Stimulated activated naive CD8-positive, alpha-beta T cell treated with anti-CD3 and anti-CD28 coated beads, Interleukin-15, Interleukin-2, amounts not matched to agents 100 ng/mL and 50 ng/mL, for 24 hours (primary cell): ENCODE data around the gene SLC4A8.

Experiments used
- H3K27ac Mint-ChIP-seq: one replicate; pipeline ENCODE4 v1.8.0; 2021; ENCODE audit warnings: mild to moderate bottlenecking, mixed read lengths
- H3K27me3 Mint-ChIP-seq: one replicate; pipeline ENCODE4 v1.8.0; 2021; ENCODE audit warnings: mixed read lengths
- H3K36me3 Mint-ChIP-seq: one replicate; pipeline ENCODE4 v1.8.0; 2021; ENCODE audit warnings: low read depth, mixed read lengths
- H3K4me1 Mint-ChIP-seq: one replicate; pipeline ENCODE4 v1.8.0; 2021; ENCODE audit warnings: low read depth, mixed read lengths
- H3K4me3 Mint-ChIP-seq: one replicate; pipeline ENCODE4 v1.8.0; 2021; ENCODE audit warnings: mild to moderate bottlenecking, mixed read lengths
- H3K9me3 Mint-ChIP-seq: one replicate; pipeline ENCODE4 v1.8.0; 2021; ENCODE audit warnings: mixed read lengths

Gene SLC4A8

GRCh38 chr12:51530208-51530607, 105.6 kb downstream of the SLC4A8 start:
- no peaks in the 10 kb centered on the region for H3K36me3 Mint-ChIP-seq
- H3K4me3 Mint-ChIP-seq, result no peak overlapping the region
- no peak overlapping the region for H3K27ac Mint-ChIP-seq
- H3K27me3 Mint-ChIP-seq, result peaks cover 5% of the 10 kb centered on the region
- H3K9me3 Mint-ChIP-seq, result no peaks in the 10 kb centered on the region
- no peaks in the 10 kb centered on the region for H3K4me1 Mint-ChIP-seq

DNA sequence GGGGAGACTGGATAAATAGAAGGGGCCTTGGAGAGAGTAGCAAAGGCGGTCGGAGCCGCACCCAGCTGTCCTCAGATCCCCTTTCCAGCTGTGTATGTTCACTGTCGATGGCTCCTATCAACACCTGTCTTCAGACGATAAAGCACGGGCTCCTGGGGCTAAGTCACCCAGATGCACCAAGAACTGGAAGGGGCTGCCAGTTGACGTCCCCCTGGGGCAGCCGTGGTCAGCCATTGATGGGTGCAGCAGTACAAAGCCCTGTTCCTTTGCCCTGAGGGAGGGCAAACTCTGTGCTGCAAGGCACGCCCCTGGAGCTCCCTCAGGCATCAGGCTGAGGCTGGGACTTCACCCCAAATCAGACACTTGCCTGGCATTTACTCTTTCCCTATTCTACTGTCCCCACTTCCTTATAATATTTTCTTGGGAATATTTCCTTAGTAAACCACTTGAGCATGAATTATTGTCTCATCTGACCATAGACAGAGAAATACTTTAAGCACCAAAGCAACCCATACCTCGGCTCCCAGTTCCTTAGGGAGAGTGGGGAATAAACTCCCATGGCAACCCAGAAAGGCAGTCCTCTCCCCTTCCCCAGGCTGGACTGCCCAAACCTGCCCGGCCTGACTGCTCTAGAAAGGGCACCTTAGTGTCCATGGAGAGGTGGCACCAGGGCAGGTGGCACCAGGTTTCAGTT, 106.8 kb downstream of the SLC4A8 start:
- H3K27ac Mint-ChIP-seq, result no peak overlapping the region

DNA sequence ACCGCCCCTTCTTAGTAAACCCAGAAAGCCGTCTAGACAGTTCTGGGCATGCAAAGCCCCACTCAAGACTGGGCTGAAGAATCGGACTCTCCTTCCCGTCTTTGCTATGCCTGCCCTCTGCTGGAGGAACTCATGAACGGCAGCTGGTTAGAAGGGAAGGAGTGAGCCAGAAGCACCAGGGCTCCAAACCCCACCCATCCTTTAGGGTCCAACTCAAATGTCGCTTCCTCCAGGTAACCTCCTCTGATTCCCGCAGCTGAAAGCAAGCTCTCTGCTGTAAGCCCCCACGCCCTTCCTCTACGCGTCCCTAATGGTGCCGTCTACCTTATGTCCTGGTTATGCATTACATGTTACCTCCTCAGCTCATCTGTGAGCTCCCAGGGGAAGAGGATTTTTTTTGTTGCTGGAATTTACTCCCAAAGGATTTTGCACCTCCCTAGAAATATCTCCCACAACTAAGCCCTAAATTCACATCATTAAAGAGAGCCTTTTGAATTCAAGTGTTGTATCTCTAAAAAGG, 107.4 kb downstream of the SLC4A8 start:
- Mint-ChIP-seq H3K4me1 (no peaks in the 10 kb centered on the region), H3K36me3 (no peaks in the 10 kb centered on the region), H3K27me3 (peaks cover 11% of the 10 kb centered on the region), H3K9me3 (no peaks in the 10 kb centered on the region), H3K27ac (no peak overlapping the region), H3K4me3 (no peak overlapping the region)

More for the DNA sequence above, 106.8 kb downstream of the SLC4A8 start:
- Mint-ChIP-seq H3K36me3 (no peaks in the 10 kb centered on the region), H3K27me3 (peaks cover 11% of the 10 kb centered on the region), H3K4me1 (no peaks in the 10 kb centered on the region), H3K4me3 (no peak overlapping the region), H3K9me3 (no peaks in the 10 kb centered on the region)

GRCh38 chr12:51533799-51534198, 109.2 kb downstream of the SLC4A8 start:
- no peak overlapping the region for H3K27ac Mint-ChIP-seq
- H3K36me3 Mint-ChIP-seq, result no peaks in the 10 kb centered on the region

DNA sequence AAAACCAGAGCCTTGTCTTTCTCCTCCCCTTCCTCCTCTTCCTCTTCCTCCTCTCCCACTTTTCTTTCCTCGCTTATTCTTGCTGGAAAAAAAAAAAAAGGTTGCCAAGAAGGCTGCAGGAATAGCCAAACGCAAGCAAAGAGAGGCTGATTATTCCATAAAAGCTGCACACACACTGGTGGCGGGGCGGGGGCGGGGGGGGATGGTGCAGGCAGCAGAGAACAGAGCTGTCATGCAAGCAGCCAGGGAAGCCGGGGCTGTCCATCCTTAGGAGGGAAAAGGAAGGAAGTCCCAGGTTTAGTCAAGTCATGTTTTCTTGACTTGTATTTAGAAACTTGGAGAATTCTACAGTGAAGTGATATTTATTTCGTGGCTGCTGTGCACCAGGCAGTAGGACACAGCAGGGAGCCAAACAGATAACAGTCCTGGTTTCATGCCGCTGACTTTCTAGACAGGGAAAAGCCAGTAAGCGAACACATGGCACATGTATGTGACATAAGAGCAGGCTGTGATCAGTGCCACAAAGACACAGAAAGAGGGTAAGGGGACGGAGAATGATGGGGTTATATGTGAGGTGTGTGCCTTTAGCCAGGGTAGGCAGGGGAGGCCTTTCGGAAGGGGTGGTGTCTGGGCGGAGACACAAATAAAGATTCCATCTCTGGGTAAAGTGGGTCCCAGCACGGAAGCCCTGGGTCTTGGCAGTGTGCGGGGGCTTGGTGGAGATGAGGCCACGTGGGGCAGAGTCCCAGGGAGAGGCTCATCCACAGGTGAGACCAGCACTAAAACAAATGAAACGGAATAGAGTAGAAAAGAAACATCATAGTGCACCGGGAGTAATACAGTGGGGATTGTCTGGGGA, 109.8 kb downstream of the SLC4A8 start:
- no peaks in the 10 kb centered on the region for H3K36me3 Mint-ChIP-seq
- H3K4me1 Mint-ChIP-seq, result no peaks in the 10 kb centered on the region
- H3K4me3 Mint-ChIP-seq, result no peak overlapping the region
- H3K27me3 Mint-ChIP-seq, result peaks cover 11% of the 10 kb centered on the region
- H3K9me3 Mint-ChIP-seq, result no peaks in the 10 kb centered on the region
- no peak overlapping the region for H3K27ac Mint-ChIP-seq

More at GRCh38 chr12:51533799-51534198, 109.2 kb downstream of the SLC4A8 start:
- no peaks in the 10 kb centered on the region for H3K9me3 Mint-ChIP-seq
- no peaks in the 10 kb centered on the region for H3K4me1 Mint-ChIP-seq
- no peak overlapping the region for H3K4me3 Mint-ChIP-seq
- peaks cover 11% of the 10 kb centered on the region for H3K27me3 Mint-ChIP-seq

DNA sequence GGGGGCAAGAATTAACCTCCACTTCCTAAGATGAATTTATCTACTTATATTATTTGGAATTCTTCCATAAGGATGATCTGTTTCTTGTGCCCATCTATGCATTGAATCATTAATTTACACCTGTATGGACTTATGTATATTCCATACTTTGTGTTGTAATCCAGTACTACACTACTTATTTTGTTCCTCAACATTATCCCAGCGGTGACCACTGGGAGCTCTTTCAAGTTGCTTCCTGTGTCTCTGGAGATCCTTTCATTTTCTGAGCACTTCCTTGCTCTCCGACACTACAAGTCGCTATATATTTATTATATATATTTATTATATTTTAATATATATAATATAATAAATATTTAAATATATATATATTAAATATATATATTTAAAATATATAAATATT, 111.5 kb downstream of the SLC4A8 start:
- Mint-ChIP-seq H3K36me3 (no peaks in the 10 kb centered on the region), H3K9me3 (no peaks in the 10 kb centered on the region), H3K27ac (no peak overlapping the region), H3K4me1 (no peaks in the 10 kb centered on the region), H3K4me3 (no peak overlapping the region), H3K27me3 (peaks cover 11% of the 10 kb centered on the region)

GRCh38 chr12:51538149-51538548, 113.5 kb downstream of the SLC4A8 start:
- Mint-ChIP-seq H3K27me3 (peaks cover 11% of the 10 kb centered on the region), H3K4me3 (no peak overlapping the region), H3K9me3 (no peaks in the 10 kb centered on the region), H3K27ac (no peak overlapping the region), H3K36me3 (no peaks in the 10 kb centered on the region), H3K4me1 (no peaks in the 10 kb centered on the region)

DNA sequence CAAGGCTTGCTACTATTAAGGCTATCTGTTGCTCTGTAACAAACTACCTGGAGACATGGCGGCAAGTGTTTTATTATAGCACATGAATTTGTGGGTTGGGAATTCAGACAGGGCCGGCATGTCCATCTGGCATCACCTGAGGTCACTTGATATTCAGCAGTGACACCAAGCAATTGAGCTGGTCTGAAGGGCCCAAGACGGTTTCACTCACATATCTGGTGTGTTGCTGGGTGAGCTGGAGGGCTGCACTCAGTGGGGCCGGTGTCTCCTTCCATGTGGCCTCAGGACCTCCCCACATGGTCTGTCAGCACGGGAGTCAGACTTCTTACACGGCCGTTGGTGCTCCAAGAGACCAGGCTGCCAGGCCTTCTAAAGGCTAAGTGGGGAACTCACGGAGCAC, 114.0 kb downstream of the SLC4A8 start:
- no peak overlapping the region for H3K27ac Mint-ChIP-seq
- H3K4me1 Mint-ChIP-seq, result no peaks in the 10 kb centered on the region
- H3K27me3 Mint-ChIP-seq, result peaks cover 9% of the 10 kb centered on the region
- H3K4me3 Mint-ChIP-seq, result no peak overlapping the region
- H3K36me3 Mint-ChIP-seq, result no peaks in the 10 kb centered on the region
- H3K9me3 Mint-ChIP-seq, result no peaks in the 10 kb centered on the region

GRCh38 chr12:51540996-51541395, 116.4 kb downstream of the SLC4A8 start:
- no peak overlapping the region for H3K4me3 Mint-ChIP-seq
- no peaks in the 10 kb centered on the region for H3K4me1 Mint-ChIP-seq
- no peaks in the 10 kb centered on the region for H3K36me3 Mint-ChIP-seq
- H3K9me3 Mint-ChIP-seq, result no peaks in the 10 kb centered on the region
- peaks cover 5% of the 10 kb centered on the region for H3K27me3 Mint-ChIP-seq
- no peak overlapping the region for H3K27ac Mint-ChIP-seq

GRCh38 chr12:51546097-51546496, 121.5 kb downstream of the SLC4A8 start:
- no peak overlapping the region for H3K4me3 Mint-ChIP-seq
- H3K36me3 Mint-ChIP-seq, result no peaks in the 10 kb centered on the region
- H3K27me3 Mint-ChIP-seq, result peaks cover 23% of the 10 kb centered on the region
- no peaks in the 10 kb centered on the region for H3K9me3 Mint-ChIP-seq
- no peak overlapping the region for H3K27ac Mint-ChIP-seq
- H3K4me1 Mint-ChIP-seq, result no peaks in the 10 kb centered on the region

DNA sequence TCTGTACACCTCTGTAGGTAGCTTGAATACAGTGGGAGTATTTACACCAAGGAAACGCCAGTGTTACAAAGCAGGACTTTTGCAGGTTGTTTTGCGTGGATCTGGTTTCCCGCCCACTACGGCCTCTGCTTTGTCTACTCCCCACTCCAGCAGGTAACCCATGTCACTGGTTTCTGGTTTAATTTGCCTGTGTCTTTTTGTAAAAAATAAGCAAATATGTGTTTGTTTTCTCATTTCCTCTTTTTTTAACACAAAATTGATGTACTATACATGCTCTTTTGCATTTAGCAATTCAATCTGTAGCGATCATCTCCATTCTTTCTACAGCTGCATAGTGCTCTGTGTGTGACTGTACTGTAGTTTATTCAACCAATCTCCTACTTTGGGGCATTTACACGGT, 123.0 kb downstream of the SLC4A8 start:
- no peaks in the 10 kb centered on the region for H3K9me3 Mint-ChIP-seq
- H3K36me3 Mint-ChIP-seq, result no peaks in the 10 kb centered on the region
- no peaks in the 10 kb centered on the region for H3K4me1 Mint-ChIP-seq
- no peak overlapping the region for H3K27ac Mint-ChIP-seq
- peaks cover 30% of the 10 kb centered on the region for H3K27me3 Mint-ChIP-seq
- no peak overlapping the region for H3K4me3 Mint-ChIP-seq

- no peaks in the 10 kb centered on the region for H3K36me3 Mint-ChIP-seq
- H3K4me3 Mint-ChIP-seq, result no peak overlapping the region
- H3K27ac Mint-ChIP-seq, result no peak overlapping the region
- H3K9me3 Mint-ChIP-seq, result no peaks in the 10 kb centered on the region
- H3K27me3 Mint-ChIP-seq, result peaks cover 34% of the 10 kb centered on the region
- H3K4me1 Mint-ChIP-seq, result no peaks in the 10 kb centered on the region
Observed at GRCh38 chr12:51548241-51548640, 123.6 kb downstream of the SLC4A8 start.

GRCh38 chr12:51549637-51550036, 125.0 kb downstream of the SLC4A8 start:
- Mint-ChIP-seq H3K27me3 (peaks cover 36% of the 10 kb centered on the region), H3K36me3 (no peaks in the 10 kb centered on the region), H3K27ac (no peak overlapping the region), H3K9me3 (no peaks in the 10 kb centered on the region), H3K4me3 (no peak overlapping the region), H3K4me1 (no peaks in the 10 kb centered on the region)
